K562 (cell line): ENCODE results near the gene PHF21A. TPM values are rescaled to one million over a fixed set of nuclear protein-coding genes. Genes with fewer than 3 reads are reported as not detected.

ENCODE experiments used
- ATAC-seq: fragments of 200-7000 bp; cut with Tn5 transposase; 3 replicates; pipeline ENCODE4 v1.9.1; 2020; ENCODE audit warnings: moderate library complexity
- BruUV-seq: library from RNA; stranded (reverse); fragments of 400-500 nt; replicated peaks from 2 replicates; lab custom pipeline; 2021; lab: Mats Ljungman, UMichigan
- CTCF ChIA-PET: fragments of 300-600 bp; formaldehyde crosslinking; extraction: SDS; loops from one replicate; lab custom pipeline; 2021; ENCODE audit warnings: low intra/inter-chr PET ratio; lab: Yijun Ruan, JAX
- POLR2A ChIA-PET: fragments of 300-600, 350-650 bp; sonication (Branson Sonifier 250); formaldehyde crosslinking; extraction: SDS; loops from one replicate; lab custom pipeline; 2021; ENCODE audit warnings: antibody characterized with exemption, inconsistent platforms; lab: Yijun Ruan, JAX
- DNase-seq, 4 experiments: peaks; one replicate each; pipeline versions ENCODE4 v3.0.0 to v3.0.0-alpha.2; 2011 to 2018; ENCODE audit warnings: low spot score in 3 of 4, mixed read lengths in 3 of 4; ENCODE audit errors: extremely low read depth in 1 of 4
- FAIRE-seq: peaks from 2 replicates; lab custom pipeline; 2011; peaks lifted over from hg19 to GRCh38; lab: Jason Lieb, UNC
- H2AFZ ChIP-seq: 2 replicates; pipeline ENCODE4 v1.6.0; 2011; ENCODE audit warnings: low read depth, low read length, control low read depth, inconsistent platforms
- H3K27ac ChIP-seq: fragments of 200-600 bp; 3 replicates; pipeline ENCODE4 v1.8.0; 2011; ENCODE audit warnings: low read depth, mild to moderate bottlenecking, control low read depth, inconsistent platforms, low read length, moderate library complexity, mixed read lengths; ENCODE audit errors: extremely low read depth
- H3K27me3 ChIP-seq, 2 experiments: fragments of 300-600 bp in 1 of 2; 2 replicates in 1 of 2; 3 replicates in 1 of 2; pipeline versions ENCODE4 v1.6.0 to v1.8.0; 2011; ENCODE audit warnings: inconsistent platforms in 2 of 2, low read length in 2 of 2, mild to moderate bottlenecking in 1 of 2, mixed read lengths in 1 of 2, moderate library complexity in 1 of 2; ENCODE audit not compliant: control insufficient read depth in 2 of 2, insufficient read depth in 2 of 2
- H3K36me3 ChIP-seq: fragments of 300-600 bp; 3 replicates; pipeline ENCODE4 v1.8.0; 2011; ENCODE audit warnings: mild to moderate bottlenecking, low read length, inconsistent platforms; ENCODE audit not compliant: control insufficient read depth, insufficient read depth
- H3K4me1 ChIP-seq, 2 experiments: fragments of 200-600 bp in 1 of 2; replicated peaks in 1 of 2; 2 replicates in 1 of 2; 3 replicates in 1 of 2; pipeline versions ENCODE4 v1.5.1 to v1.8.0; 2011; ENCODE audit warnings: inconsistent platforms in 2 of 2, low read length in 2 of 2, mild to moderate bottlenecking in 1 of 2, mixed read lengths in 1 of 2, moderate library complexity in 1 of 2; ENCODE audit not compliant: control insufficient read depth in 2 of 2, insufficient read depth in 2 of 2
- H3K4me2 ChIP-seq: 2 replicates; pipeline ENCODE4 v1.6.1; 2011; ENCODE audit warnings: low read length, control low read depth, inconsistent platforms, mixed read lengths; ENCODE audit not compliant: insufficient read depth
- H3K4me3 ChIP-seq: fragments of 200-600 bp; sonication (generic), shearing (Covaris generic); 2 replicates; pipeline ENCODE4 v1.5.1; 2016; ENCODE audit warnings: control low read depth, inconsistent platforms
- H3K79me2 ChIP-seq: fragments of 200-600 bp; 3 replicates; pipeline ENCODE4 v1.8.0; 2011; ENCODE audit warnings: low read length, inconsistent platforms; ENCODE audit not compliant: control insufficient read depth, insufficient read depth
- H3K9ac ChIP-seq, 2 experiments: 2 replicates each; pipeline versions ENCODE4 v1.6.0 to v1.6.1; 2011; ENCODE audit warnings: low read depth in 2 of 2, low read length in 2 of 2, control low read depth in 1 of 2, inconsistent platforms in 1 of 2, mild to moderate bottlenecking in 1 of 2, mixed read lengths in 1 of 2; ENCODE audit not compliant: insufficient read depth in 1 of 2
- H3K9me1 ChIP-seq: one replicate; pipeline ENCODE4 v1.6.0; 2011; ENCODE audit warnings: inconsistent platforms, mild to moderate bottlenecking, low read length, moderate library complexity; ENCODE audit not compliant: control insufficient read depth, insufficient read depth
- H3K9me3 ChIP-seq: replicated peaks from 2 replicates; pipeline ENCODE4 v1.5.1; 2011; ENCODE audit warnings: low read depth, low read length, inconsistent platforms; ENCODE audit not compliant: control insufficient read depth, insufficient read depth
- H4K20me1 ChIP-seq: replicated peaks from 2 replicates; pipeline ENCODE4 v1.6.1; 2011; ENCODE audit warnings: low read length, inconsistent platforms, mixed read lengths; ENCODE audit not compliant: control insufficient read depth, insufficient read depth
- ETV6 ChIP-seq, 3 experiments: fragments of 150-350 bp in 1 of 3; sonication (generic) in 1 of 3; formaldehyde crosslinking in 1 of 3; IDR thresholded peaks; 2 replicates each; pipeline versions ENCODE4 v1.6.1 to v1.8.0; 2014 to 2022; ENCODE audit warnings: borderline replicate concordance in 2 of 3, low read depth in 2 of 3, antibody characterized with exemption in 1 of 3, low read length in 1 of 3, mild to moderate bottlenecking in 1 of 3, missing genetic modification reagents in 1 of 3
- whole genome bisulfite sequencing: fragments of 100-300 bp; shearing (Covaris generic); methylation state at CpG from one replicate; pipeline ENCODE4 v1.1.6; 2016; ENCODE audit warnings: low coverage, mixed read lengths; ENCODE audit not compliant: insufficient coverage; ENCODE audit errors: missing lambda C conversion rate; 5-methylcytosine and 5-hydroxymethylcytosine counted together
- in situ Hi-C: fragments of 300-500 bp; cut with MboI; formaldehyde crosslinking; loops from 4 replicates; pipeline ENCODE4 v1.15.0; 2018; ENCODE audit warnings: inconsistent platforms, mixed read lengths
- intact Hi-C: fragments of 100-400 bp; cut with micrococcal nuclease; formaldehyde crosslinking; loops from 2 replicates; pipeline ENCODE4 v1.14.2; 2022
- polyA plus RNA-seq, 8 experiments: library from polyadenylated mRNA; depleted of rRNA in 4 of 8; stranded (reverse) in 5 of 8; unstranded in 3 of 8; fragments of >200 nt; fragmentation: Nextera tagmentation in 2 of 8; fragmentation: Illumina TruSeq in 1 of 8; extraction: Ambion mirVana in 2 of 8; extraction: Trizol in 1 of 8; gene quantifications; 2 replicates each; pipeline versions ENCODE4 v1.2.1 to v1.2.3, GENCODE V29; 2011 to 2014; ENCODE audit warnings: inconsistent platforms in 1 of 8, missing spikeins in 1 of 8
- total RNA-seq, 7 experiments: library from RNA; depleted of rRNA in 6 of 7; stranded (reverse); fragments of >200 nt in 6 of 7; fragmentation: Illumina TruSeq in 2 of 7; extraction: Trizol in 2 of 7; gene quantifications; 2 replicates each; pipeline versions ENCODE4 v1.2.1 to v1.2.3, GENCODE V29; 2011 to 2021; ENCODE audit warnings: low replicate concordance in 1 of 7
- TF ChIP-seq, protein P1 (sequence below): fragments of 250-450 bp; sonication (Bioruptor Pico); IDR thresholded peaks from 2 replicates; pipeline ENCODE4 v1.5.0; 2020; ENCODE audit warnings: mild to moderate bottlenecking, borderline replicate concordance
- TF ChIP-seq, protein P2 (sequence below): fragments of 450-650 bp; IDR thresholded peaks from 2 replicates; pipeline ENCODE4 v1.6.1; 2016; ENCODE audit warnings: mild to moderate bottlenecking, moderate library complexity

The PHF21A gene
- total and polyA plus RNA-seq, 9 of the 15 experiments (the other 6 are each of a cell fraction or from before 2014, with no cell fraction given) = 1.5 to 32.4 (median 10.7) TPM

DNA sequence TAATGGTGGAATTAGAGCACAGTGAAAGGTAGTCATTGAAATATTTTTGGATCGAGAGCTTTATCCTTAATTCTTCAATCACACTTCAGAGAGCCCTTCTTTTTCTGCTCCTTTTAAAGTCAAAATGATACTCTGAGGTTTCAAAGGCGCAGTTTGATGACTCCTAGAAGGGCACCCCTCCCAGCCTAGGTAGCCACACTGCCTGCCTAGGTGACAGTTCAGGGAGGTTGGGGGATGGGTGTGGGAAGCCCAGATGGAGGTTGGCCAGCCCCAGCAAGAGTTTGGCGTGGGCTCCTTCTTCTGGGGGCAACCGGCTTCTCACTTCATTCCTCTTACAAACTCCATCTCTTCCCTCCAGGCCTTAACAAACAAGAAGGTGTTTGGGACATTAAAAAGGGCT lies 28.6 kb upstream of the PHF21A start:
- DNase-seq (no peak), ATAC-seq (peak; percentile 75), FAIRE-seq (no peak)
- in situ Hi-C loops = no loop called here
- peak overlapping the region; percentile 56 for H2AFZ ChIP-seq
- POLR2A ChIA-PET = interaction anchor here (0.6 to 1.0 kb wide), 2 partner anchors 9 to 198 kb away, joined by 3 read pairs; no protein-coding TSS in a partner anchor
- H3K9ac ChIP-seq = no peak overlapping the region
- no peak overlapping the region for H3K27ac ChIP-seq
- H3K9me1 ChIP-seq = no peaks in the 10 kb centered on the region
- H3K4me1 ChIP-seq = peaks cover 5 to 11% of the 10 kb centered on the region in 2 experiments; a peak in 4 of 5 replicates
- no peak overlapping the region for H3K4me3 ChIP-seq
- CTCF ChIA-PET = no interaction called here
- no peaks in the 10 kb centered on the region for H3K27me3 ChIP-seq
- H3K79me2 ChIP-seq = no peaks in the 10 kb centered on the region
- TF ChIP-seq, protein P1, sequence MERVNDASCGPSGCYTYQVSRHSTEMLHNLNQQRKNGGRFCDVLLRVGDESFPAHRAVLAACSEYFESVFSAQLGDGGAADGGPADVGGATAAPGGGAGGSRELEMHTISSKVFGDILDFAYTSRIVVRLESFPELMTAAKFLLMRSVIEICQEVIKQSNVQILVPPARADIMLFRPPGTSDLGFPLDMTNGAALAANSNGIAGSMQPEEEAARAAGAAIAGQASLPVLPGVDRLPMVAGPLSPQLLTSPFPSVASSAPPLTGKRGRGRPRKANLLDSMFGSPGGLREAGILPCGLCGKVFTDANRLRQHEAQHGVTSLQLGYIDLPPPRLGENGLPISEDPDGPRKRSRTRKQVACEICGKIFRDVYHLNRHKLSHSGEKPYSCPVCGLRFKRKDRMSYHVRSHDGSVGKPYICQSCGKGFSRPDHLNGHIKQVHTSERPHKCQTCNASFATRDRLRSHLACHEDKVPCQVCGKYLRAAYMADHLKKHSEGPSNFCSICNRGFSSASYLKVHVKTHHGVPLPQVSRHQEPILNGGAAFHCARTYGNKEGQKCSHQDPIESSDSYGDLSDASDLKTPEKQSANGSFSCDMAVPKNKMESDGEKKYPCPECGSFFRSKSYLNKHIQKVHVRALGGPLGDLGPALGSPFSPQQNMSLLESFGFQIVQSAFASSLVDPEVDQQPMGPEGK (CRISPR knock-in tag) = no peak
- TF ChIP-seq ETV6 (IDR thresholded peaks at IDR 0.05; ENCODE audit: borderline replicate concordance in 1 of 2, low read depth in 2 of 2, low read length in 1 of 2) = no peak
- no peak for TF ChIP-seq ETV6 (CRISPR knock-in tag; IDR thresholded peaks at IDR 0.05; ENCODE audit: borderline replicate concordance)
- TF ChIP-seq, protein P2, sequence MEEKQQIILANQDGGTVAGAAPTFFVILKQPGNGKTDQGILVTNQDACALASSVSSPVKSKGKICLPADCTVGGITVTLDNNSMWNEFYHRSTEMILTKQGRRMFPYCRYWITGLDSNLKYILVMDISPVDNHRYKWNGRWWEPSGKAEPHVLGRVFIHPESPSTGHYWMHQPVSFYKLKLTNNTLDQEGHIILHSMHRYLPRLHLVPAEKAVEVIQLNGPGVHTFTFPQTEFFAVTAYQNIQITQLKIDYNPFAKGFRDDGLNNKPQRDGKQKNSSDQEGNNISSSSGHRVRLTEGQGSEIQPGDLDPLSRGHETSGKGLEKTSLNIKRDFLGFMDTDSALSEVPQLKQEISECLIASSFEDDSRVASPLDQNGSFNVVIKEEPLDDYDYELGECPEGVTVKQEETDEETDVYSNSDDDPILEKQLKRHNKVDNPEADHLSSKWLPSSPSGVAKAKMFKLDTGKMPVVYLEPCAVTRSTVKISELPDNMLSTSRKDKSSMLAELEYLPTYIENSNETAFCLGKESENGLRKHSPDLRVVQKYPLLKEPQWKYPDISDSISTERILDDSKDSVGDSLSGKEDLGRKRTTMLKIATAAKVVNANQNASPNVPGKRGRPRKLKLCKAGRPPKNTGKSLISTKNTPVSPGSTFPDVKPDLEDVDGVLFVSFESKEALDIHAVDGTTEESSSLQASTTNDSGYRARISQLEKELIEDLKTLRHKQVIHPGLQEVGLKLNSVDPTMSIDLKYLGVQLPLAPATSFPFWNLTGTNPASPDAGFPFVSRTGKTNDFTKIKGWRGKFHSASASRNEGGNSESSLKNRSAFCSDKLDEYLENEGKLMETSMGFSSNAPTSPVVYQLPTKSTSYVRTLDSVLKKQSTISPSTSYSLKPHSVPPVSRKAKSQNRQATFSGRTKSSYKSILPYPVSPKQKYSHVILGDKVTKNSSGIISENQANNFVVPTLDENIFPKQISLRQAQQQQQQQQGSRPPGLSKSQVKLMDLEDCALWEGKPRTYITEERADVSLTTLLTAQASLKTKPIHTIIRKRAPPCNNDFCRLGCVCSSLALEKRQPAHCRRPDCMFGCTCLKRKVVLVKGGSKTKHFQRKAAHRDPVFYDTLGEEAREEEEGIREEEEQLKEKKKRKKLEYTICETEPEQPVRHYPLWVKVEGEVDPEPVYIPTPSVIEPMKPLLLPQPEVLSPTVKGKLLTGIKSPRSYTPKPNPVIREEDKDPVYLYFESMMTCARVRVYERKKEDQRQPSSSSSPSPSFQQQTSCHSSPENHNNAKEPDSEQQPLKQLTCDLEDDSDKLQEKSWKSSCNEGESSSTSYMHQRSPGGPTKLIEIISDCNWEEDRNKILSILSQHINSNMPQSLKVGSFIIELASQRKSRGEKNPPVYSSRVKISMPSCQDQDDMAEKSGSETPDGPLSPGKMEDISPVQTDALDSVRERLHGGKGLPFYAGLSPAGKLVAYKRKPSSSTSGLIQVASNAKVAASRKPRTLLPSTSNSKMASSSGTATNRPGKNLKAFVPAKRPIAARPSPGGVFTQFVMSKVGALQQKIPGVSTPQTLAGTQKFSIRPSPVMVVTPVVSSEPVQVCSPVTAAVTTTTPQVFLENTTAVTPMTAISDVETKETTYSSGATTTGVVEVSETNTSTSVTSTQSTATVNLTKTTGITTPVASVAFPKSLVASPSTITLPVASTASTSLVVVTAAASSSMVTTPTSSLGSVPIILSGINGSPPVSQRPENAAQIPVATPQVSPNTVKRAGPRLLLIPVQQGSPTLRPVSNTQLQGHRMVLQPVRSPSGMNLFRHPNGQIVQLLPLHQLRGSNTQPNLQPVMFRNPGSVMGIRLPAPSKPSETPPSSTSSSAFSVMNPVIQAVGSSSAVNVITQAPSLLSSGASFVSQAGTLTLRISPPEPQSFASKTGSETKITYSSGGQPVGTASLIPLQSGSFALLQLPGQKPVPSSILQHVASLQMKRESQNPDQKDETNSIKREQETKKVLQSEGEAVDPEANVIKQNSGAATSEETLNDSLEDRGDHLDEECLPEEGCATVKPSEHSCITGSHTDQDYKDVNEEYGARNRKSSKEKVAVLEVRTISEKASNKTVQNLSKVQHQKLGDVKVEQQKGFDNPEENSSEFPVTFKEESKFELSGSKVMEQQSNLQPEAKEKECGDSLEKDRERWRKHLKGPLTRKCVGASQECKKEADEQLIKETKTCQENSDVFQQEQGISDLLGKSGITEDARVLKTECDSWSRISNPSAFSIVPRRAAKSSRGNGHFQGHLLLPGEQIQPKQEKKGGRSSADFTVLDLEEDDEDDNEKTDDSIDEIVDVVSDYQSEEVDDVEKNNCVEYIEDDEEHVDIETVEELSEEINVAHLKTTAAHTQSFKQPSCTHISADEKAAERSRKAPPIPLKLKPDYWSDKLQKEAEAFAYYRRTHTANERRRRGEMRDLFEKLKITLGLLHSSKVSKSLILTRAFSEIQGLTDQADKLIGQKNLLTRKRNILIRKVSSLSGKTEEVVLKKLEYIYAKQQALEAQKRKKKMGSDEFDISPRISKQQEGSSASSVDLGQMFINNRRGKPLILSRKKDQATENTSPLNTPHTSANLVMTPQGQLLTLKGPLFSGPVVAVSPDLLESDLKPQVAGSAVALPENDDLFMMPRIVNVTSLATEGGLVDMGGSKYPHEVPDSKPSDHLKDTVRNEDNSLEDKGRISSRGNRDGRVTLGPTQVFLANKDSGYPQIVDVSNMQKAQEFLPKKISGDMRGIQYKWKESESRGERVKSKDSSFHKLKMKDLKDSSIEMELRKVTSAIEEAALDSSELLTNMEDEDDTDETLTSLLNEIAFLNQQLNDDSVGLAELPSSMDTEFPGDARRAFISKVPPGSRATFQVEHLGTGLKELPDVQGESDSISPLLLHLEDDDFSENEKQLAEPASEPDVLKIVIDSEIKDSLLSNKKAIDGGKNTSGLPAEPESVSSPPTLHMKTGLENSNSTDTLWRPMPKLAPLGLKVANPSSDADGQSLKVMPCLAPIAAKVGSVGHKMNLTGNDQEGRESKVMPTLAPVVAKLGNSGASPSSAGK = 0 out of 2 replicates have a peak, but pooled peaks have one; percentile 5
- H3K4me2 ChIP-seq = no peak overlapping the region; the same call in 1 of the 2 replicates
- no peaks in the 10 kb centered on the region for H3K36me3 ChIP-seq
- no peaks in the 10 kb centered on the region for H3K9me3 ChIP-seq
- no TSS peak for BruUV-seq
- intact Hi-C loops = no loop called here
- WGBS = 28% methylated on average over 3 of the region's 4 CpGs
- H4K20me1 ChIP-seq = no peaks in the 10 kb centered on the region
